Measurements from ENCODE around the gene LZTR1. TPM values are rescaled to one million over a fixed set of nuclear protein-coding genes. Genes with fewer than 3 reads are reported as not detected.

Gene LZTR1
- total and polyA plus RNA-seq, 2 of the 8 experiments (the other 6 are each of a cell fraction or from before 2014, with no cell fraction given) = 22.3 to 31.0 TPM

- H2BK5ac ChIP-seq (ENCODE audit: low read depth, low read length) = peak overlapping the region; percentile 97; the same call in 1 of the 2 replicates
- peak overlapping the region; percentile 54 for H4K5ac ChIP-seq (ENCODE audit: insufficient read length, low read depth, low read length)
- H4K20me1 ChIP-seq (replicated peaks in 1 of 2; ENCODE audit: control insufficient read depth in 1 of 2, insufficient read depth in 2 of 2, low read length in 2 of 2) = peaks cover 0 to 3% of the 10 kb centered on the region in 2 experiments
- no peak overlapping the region for H3K18ac ChIP-seq (ENCODE audit: extremely low read depth, low read length)
- no peaks in the 10 kb centered on the region for H3K79me1 ChIP-seq (ENCODE audit: low read depth, low read length)
- H3K4me1 ChIP-seq (replicated peaks in 1 of 4; ENCODE audit: control insufficient read depth in 3 of 4, insufficient read depth in 4 of 4, low read length in 3 of 4) = peaks cover 5 to 25% (median 8%) of the 10 kb centered on the region in 4 experiments; a peak in 6 of 7 replicates
- peak overlapping the region; percentile 55 for H3K56ac ChIP-seq (replicated peaks; ENCODE audit: insufficient read length, low read depth, low read length)
- peak overlapping the region; percentile 78 for H2AFZ ChIP-seq (ENCODE audit: low read length)
- TF ChIP-seq KDM4A (IDR thresholded peaks at IDR 0.05; ENCODE audit: low read depth, low read length, severe bottlenecking) = peak; percentile 44
- no peak for TF ChIP-seq BRCA1 (IDR thresholded peaks at IDR 0.05; ENCODE audit: low read depth, low read length)
- H3K9ac ChIP-seq (replicated peaks in 1 of 4; ENCODE audit: extremely low read depth in 1 of 4, low read depth in 3 of 4, low read length in 3 of 4) = peak overlapping the region in 3 of 4 experiments; percentile 75 to 85 (median 78); a peak in 6 of 7 replicates
- ChIA-PET POLR2A (ENCODE audit: partially characterized antibody) (interaction anchor here (0.7 to 4.6 kb wide), 14 partner anchors 9 to 1595 kb away, joined by 3 to 45 read pairs (median 5); partner anchors contain the start of gene THAP7), CTCF (ENCODE audit: partially characterized antibody) (interaction anchor here (0.6 to 1.9 kb wide), 13 partner anchors 10 to 178 kb away, joined by 3 to 10 read pairs (median 4); partner anchors contain the start of genes AIFM3 and P2RX6)
- H2BK20ac ChIP-seq (ENCODE audit: low read length) = no peak overlapping the region
- H3K23me2 ChIP-seq (ENCODE audit: low read depth, low read length) = peaks cover 8% of the 10 kb centered on the region
- no peak overlapping the region for H2AK5ac ChIP-seq (ENCODE audit: low read depth, low read length)
- WGBS, 2 experiments (ENCODE audit: extremely low coverage in 1 of 2, insufficient coverage in 1 of 2, insufficient read length in 1 of 2, insufficient replicate concordance in 2 of 2, low coverage in 1 of 2, low lambda C conversion rate in 2 of 2, missing lambda C conversion rate in 1 of 2) = 10% methylated on average over 10 of the region's 12 CpGs; no CpG with 5 or more reads in 1 of the 2 experiments
- H3K36me3 ChIP-seq (ENCODE audit: control insufficient read depth in 2 of 4, insufficient read depth in 4 of 4, low read length in 3 of 4) = no peaks in the 10 kb centered on the region; a peak in 1 of 8 replicates
- H2BK15ac ChIP-seq (ENCODE audit: low read length) = 0 out of 2 replicates have a peak overlapping the region, but pooled peaks have one; percentile 14
- H3K79me2 ChIP-seq (ENCODE audit: control insufficient read depth in 1 of 2, insufficient read depth in 2 of 2, low read length in 2 of 2) = no peaks in the 10 kb centered on the region
- FAIRE-seq (no peak), DNase-seq (ENCODE audit: low read depth in 1 of 2, low spot score in 2 of 2) (no peak)
- no peak overlapping the region for H3K23ac ChIP-seq (ENCODE audit: insufficient read length)
- H3K14ac ChIP-seq (ENCODE audit: insufficient read length) = no peak overlapping the region
- H3K27ac ChIP-seq (ENCODE audit: low read depth, low read length) = no peak overlapping the region
- peak overlapping the region; percentile 44 for H3K4ac ChIP-seq (replicated peaks; ENCODE audit: insufficient read length, low read depth, low read length)
- H3K9me3 ChIP-seq (ENCODE audit: insufficient read depth in 2 of 2, low read depth in 1 of 2, low read length in 1 of 2) = peaks cover 11 to 16% of the 10 kb centered on the region in 2 experiments
- H3K4me3 ChIP-seq (ENCODE audit: extremely low read depth in 1 of 4, insufficient read depth in 2 of 4, low read depth in 3 of 4, low read length in 4 of 4) = peak overlapping the region; percentile 68 to 86 (median 74)
- peak overlapping the region; percentile 99 for H4K8ac ChIP-seq (ENCODE audit: extremely low read depth, insufficient read depth, low read length)
- H4K91ac ChIP-seq (replicated peaks; ENCODE audit: insufficient read length, low read length) = no peak overlapping the region
- H3K4me2 ChIP-seq (ENCODE audit: insufficient read depth in 1 of 2, low read depth in 2 of 2, low read length in 2 of 2) = peak overlapping the region; percentile 50 to 92
- H2BK12ac ChIP-seq (ENCODE audit: low read depth, low read length) = no peak overlapping the region
- H2BK120ac ChIP-seq (replicated peaks; ENCODE audit: low read depth, low read length) = no peak overlapping the region
- peaks cover 0 to 12% (median 7%) of the 10 kb centered on the region in 4 experiments; a peak in 5 of 7 replicates for H3K27me3 ChIP-seq (replicated peaks in 1 of 4; ENCODE audit: control insufficient read depth in 3 of 4, extremely low read depth in 1 of 4, insufficient read depth in 3 of 4, low read length in 3 of 4)
Observed at GRCh38 chr22:20982563-20982882, 426 bp downstream of the LZTR1 start.
